ENCODE data around the gene CSPG4. TPM values are rescaled to one million over a fixed set of nuclear protein-coding genes. Genes with fewer than 3 reads are reported as not detected.

Gene CSPG4
- total RNA-seq, 1 donor from 2014 or later: 7.3 TPM

DNA sequence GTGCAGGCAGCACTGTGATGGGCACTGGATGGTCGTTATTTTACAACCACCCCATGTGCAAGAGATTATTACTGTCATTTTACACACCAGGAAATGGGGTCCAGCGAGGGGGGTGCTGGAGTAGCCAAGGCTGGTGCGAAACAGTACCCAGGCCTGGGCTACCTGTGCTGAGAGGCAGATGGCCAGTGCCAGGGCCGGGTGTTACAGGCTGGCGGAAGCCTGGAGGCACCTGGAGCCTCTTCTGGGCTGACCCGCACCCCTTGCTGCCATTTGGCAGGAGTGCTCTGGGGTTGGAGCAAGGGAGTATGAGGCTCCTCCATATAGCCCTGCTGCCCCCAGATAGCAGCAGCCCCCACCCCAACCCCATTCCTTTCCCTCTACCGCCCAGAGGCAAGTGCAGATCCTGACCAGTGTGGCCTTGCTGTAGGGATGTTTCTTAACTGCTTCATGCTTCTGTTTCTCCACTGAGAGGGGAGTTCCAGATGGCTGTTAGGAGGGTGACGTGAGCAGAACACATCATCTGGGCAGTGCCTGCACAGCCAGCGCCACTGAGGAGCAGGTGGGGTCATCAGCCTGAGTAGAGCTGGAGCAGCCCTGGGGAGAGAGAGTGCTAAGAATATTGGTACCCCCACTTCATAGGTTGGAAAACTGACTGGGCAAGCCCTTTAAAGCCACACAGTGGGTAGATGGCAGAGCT is 49.7 kb downstream of the CSPG4 start:
- Mint-ChIP-seq H3K27me3 (no peaks in the 10 kb centered on the region), H3K27ac (peak overlapping the region; percentile 64), H3K4me3 (no peak overlapping the region)

DNA sequence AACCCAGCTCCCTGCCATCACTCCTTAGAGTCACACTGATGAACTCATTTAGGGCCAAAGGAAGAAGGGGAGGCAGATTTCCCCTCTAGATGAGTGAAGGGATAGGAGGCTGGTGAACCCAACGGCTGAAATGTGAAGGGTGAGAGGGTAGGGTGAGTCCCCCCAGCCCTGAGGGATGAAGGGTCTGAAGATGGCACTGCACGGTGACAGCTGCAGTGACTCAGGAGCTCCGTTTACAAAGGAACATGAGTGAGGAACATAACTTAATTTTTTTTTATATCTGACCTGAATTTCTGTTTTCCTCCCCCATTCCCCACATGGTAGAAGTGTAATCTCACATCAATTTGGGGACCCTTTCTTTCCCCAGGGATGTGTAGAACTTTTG is 50.9 kb downstream of the CSPG4 start:
- DNase-seq (ENCODE audit: extremely low spot score, unreplicated experiment): no peak
- Mint-ChIP-seq H3K4me3 (no peak overlapping the region), H3K9me3 (no peaks in the 10 kb centered on the region), H3K4me1 (ENCODE audit: unreplicated experiment) (peaks cover 9% of the 10 kb centered on the region), H3K27ac (peak overlapping the region; percentile 91), H3K27me3 (no peaks in the 10 kb centered on the region), H3K36me3 (peaks cover 4% of the 10 kb centered on the region)
- TF ChIP-seq, protein P1, sequence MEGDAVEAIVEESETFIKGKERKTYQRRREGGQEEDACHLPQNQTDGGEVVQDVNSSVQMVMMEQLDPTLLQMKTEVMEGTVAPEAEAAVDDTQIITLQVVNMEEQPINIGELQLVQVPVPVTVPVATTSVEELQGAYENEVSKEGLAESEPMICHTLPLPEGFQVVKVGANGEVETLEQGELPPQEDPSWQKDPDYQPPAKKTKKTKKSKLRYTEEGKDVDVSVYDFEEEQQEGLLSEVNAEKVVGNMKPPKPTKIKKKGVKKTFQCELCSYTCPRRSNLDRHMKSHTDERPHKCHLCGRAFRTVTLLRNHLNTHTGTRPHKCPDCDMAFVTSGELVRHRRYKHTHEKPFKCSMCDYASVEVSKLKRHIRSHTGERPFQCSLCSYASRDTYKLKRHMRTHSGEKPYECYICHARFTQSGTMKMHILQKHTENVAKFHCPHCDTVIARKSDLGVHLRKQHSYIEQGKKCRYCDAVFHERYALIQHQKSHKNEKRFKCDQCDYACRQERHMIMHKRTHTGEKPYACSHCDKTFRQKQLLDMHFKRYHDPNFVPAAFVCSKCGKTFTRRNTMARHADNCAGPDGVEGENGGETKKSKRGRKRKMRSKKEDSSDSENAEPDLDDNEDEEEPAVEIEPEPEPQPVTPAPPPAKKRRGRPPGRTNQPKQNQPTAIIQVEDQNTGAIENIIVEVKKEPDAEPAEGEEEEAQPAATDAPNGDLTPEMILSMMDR (conservative IDR thresholded peaks at IDR 0.05): no peak

More for the DNA sequence above, 49.7 kb downstream of the CSPG4 start:
- no peak for DNase-seq (ENCODE audit: extremely low spot score, unreplicated experiment)
- Mint-ChIP-seq H3K36me3 (peaks cover 4% of the 10 kb centered on the region), H3K4me1 (ENCODE audit: unreplicated experiment) (peaks cover 11% of the 10 kb centered on the region), H3K9me3 (no peaks in the 10 kb centered on the region)
- TF ChIP-seq, protein P1 (conservative IDR thresholded peaks at IDR 0.05): no peak

DNA sequence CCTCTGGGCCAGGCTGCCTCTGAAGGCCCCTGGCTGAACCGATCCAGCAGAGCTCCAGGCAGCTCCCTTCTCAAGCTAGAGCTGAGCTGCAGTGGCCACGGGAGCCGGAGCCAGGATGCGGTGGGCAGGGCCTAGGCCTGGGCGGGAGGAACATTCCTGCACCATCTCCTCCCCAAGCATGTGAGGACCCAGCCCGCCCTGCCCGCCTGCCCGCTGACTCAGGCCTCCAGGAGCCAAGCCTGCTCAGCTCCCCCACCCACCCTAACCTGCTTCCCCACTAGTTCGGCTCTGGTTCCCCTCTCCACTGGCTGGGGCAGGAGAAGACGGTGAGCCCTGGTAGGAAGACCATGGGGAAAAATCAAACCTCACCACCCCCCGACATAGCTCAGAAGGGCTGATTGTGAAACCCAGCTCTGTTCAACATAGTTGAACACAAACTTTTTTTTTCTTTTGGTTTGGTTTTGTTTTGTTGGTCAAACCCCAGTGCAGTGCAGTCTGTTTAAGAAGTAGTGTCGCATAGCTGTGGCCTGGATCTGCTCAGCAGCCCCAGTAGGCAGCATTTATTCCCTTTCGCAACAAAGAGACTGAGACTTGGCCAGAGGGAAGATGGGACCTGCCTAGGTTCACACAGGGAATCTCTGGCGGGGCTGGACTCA is 51.4 kb downstream of the CSPG4 start:
- Mint-ChIP-seq H3K4me3 (no peak overlapping the region), H3K4me1 (ENCODE audit: unreplicated experiment) (peaks cover 10% of the 10 kb centered on the region), H3K27ac (peak overlapping the region; percentile 91), H3K36me3 (peaks cover 7% of the 10 kb centered on the region), H3K27me3 (no peaks in the 10 kb centered on the region), H3K9me3 (no peaks in the 10 kb centered on the region)
- no peak for DNase-seq (ENCODE audit: extremely low spot score, unreplicated experiment)
- TF ChIP-seq, protein P1 (conservative IDR thresholded peaks at IDR 0.05): no peak

DNA sequence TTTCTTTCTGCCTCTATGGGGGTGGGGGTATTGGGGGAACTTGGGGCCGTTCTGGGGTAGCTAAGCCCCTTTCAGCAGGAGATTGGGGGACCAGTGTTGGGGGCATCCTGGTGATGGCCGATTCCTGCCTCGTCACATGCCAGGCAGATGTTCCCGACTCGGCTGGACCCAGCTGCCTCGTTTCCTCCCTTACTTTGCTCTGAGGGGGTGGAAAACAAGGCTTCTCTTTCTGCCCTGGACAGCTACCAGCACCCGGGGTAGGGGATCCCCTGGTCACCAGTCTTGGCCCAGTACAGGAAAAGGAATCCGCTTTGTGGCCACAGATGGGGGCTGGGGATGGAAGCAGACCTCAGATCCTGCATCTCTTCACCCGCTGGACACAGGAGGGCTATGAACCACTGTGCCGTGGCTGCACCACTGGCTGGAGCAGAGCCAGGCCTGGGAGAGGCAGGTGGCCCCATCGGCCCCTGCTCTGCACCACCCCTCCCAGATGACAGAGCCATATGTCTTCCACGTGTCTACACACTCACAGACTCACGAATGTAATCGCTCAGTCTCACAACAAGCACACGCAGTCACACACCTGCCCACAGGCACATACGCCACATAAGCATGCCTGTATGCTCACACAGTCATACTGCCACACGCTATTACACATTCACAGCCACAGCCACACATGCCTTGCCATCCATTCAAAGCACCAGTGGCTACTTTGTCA is 52.6 kb downstream of the CSPG4 start:
- peaks cover 10% of the 10 kb centered on the region for H3K36me3 Mint-ChIP-seq
- no peaks in the 10 kb centered on the region for H3K9me3 Mint-ChIP-seq
- DNase-seq (ENCODE audit: extremely low spot score, unreplicated experiment): no peak
- peak overlapping the region; percentile 61 for H3K4me3 Mint-ChIP-seq
- TF ChIP-seq, protein P1 (conservative IDR thresholded peaks at IDR 0.05): no peak
- H3K27ac Mint-ChIP-seq: peak overlapping the region; percentile 87
- H3K4me1 Mint-ChIP-seq (ENCODE audit: unreplicated experiment): peaks cover 14% of the 10 kb centered on the region
- no peaks in the 10 kb centered on the region for H3K27me3 Mint-ChIP-seq

DNA sequence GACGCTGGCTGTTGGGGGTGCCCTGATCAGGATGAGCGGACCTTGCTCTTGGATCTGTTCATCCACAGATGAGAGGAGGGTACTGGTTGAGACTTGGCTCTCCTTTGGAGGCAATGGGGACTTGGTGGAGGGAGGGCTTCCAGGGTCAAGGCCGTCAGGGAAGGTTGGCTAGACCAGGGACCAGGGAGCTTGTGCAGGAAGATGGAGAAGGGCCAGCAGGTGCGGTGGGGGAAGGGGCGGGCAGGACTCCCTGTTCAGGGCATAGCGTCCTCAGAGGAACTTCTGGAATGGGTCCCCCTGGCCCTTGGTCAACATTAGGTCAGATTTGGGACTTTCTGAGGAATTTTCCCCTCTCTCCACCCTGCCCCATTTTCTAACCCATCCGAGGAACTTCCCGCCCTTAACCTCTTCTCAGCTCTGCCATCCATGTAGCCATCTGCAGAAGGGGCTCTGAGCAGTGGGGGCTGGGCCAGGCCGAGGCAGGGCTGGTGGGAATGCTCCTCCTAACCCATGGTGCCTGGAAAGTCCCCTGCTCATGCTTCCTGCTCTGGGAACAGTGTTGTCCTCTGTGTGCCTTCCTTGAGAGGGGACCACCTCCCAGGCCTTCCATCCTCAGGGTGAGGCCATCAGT is 53.4 kb downstream of the CSPG4 start:
- H3K4me1 Mint-ChIP-seq (ENCODE audit: unreplicated experiment): peaks cover 19% of the 10 kb centered on the region
- DNase-seq (ENCODE audit: extremely low spot score, unreplicated experiment): no peak
- no peaks in the 10 kb centered on the region for H3K27me3 Mint-ChIP-seq
- H3K36me3 Mint-ChIP-seq: peaks cover 10% of the 10 kb centered on the region
- no peak overlapping the region for H3K27ac Mint-ChIP-seq
- H3K9me3 Mint-ChIP-seq: no peaks in the 10 kb centered on the region
- H3K4me3 Mint-ChIP-seq: no peak overlapping the region
- TF ChIP-seq, protein P1 (conservative IDR thresholded peaks at IDR 0.05): no peak
